ENCODE measurements around the gene PWP2.
"Not testable (repeated sequence)": the region's sequence is repeated elsewhere in the genome, so short reads cannot be mapped to it uniquely, and the experiment has no call there.

Gene PWP2

GRCh38 chr21:44138039-44138438, 30.8 kb downstream of the PWP2 start:
- not testable (repeated sequence) for H3K4me2 ChIP-seq (ENCODE audit: low read length); H3K36me3 ChIP-seq (replicated peaks; ENCODE audit: low read depth, low read length); H3K27ac ChIP-seq (ENCODE audit: low read length); H4K20me1 ChIP-seq (ENCODE audit: insufficient read depth, low read length); H3K9me3 ChIP-seq (ENCODE audit: insufficient read depth, low read length); H3K79me2 ChIP-seq (ENCODE audit: low read length); H3K27me3 ChIP-seq (ENCODE audit: low read depth, low read length); H3K9ac ChIP-seq (ENCODE audit: low read length); H3K4me3 ChIP-seq (ENCODE audit: low read length); H2AFZ ChIP-seq (ENCODE audit: low read depth, low read length); H3K4me1 ChIP-seq (ENCODE audit: low read length)

- not testable (repeated sequence) for H3K9me3 ChIP-seq (ENCODE audit: insufficient read depth, low read length); H4K20me1 ChIP-seq (ENCODE audit: insufficient read depth, low read length); H3K4me1 ChIP-seq (ENCODE audit: low read length); H3K27me3 ChIP-seq (ENCODE audit: low read depth, low read length); H3K27ac ChIP-seq (ENCODE audit: low read length); H2AFZ ChIP-seq (ENCODE audit: low read depth, low read length); H3K36me3 ChIP-seq (replicated peaks; ENCODE audit: low read depth, low read length); H3K4me3 ChIP-seq (ENCODE audit: low read length); H3K79me2 ChIP-seq (ENCODE audit: low read length); H3K9ac ChIP-seq (ENCODE audit: low read length); H3K4me2 ChIP-seq (ENCODE audit: low read length)
Observed at GRCh38 chr21:44139787-44140551, 32.8 kb downstream of the PWP2 start.

- not testable (repeated sequence) for H3K4me1 ChIP-seq (ENCODE audit: low read length); H3K27ac ChIP-seq (ENCODE audit: low read length); H4K20me1 ChIP-seq (ENCODE audit: insufficient read depth, low read length); H3K4me3 ChIP-seq (ENCODE audit: low read length); H3K9ac ChIP-seq (ENCODE audit: low read length); H3K27me3 ChIP-seq (ENCODE audit: low read depth, low read length); H2AFZ ChIP-seq (ENCODE audit: low read depth, low read length); H3K79me2 ChIP-seq (ENCODE audit: low read length); H3K36me3 ChIP-seq (replicated peaks; ENCODE audit: low read depth, low read length); H3K9me3 ChIP-seq (ENCODE audit: insufficient read depth, low read length); H3K4me2 ChIP-seq (ENCODE audit: low read length)
Observed at GRCh38 chr21:44140552-44140932, 33.3 kb downstream of the PWP2 start.

GRCh38 chr21:44142470-44142869, 35.3 kb downstream of the PWP2 start:
- not testable (repeated sequence) for H2AFZ ChIP-seq (ENCODE audit: low read depth, low read length); H3K4me1 ChIP-seq (ENCODE audit: low read length); H3K27me3 ChIP-seq (ENCODE audit: low read depth, low read length); H4K20me1 ChIP-seq (ENCODE audit: insufficient read depth, low read length); H3K9me3 ChIP-seq (ENCODE audit: insufficient read depth, low read length); H3K9ac ChIP-seq (ENCODE audit: low read length); H3K79me2 ChIP-seq (ENCODE audit: low read length); H3K4me3 ChIP-seq (ENCODE audit: low read length); H3K27ac ChIP-seq (ENCODE audit: low read length); H3K4me2 ChIP-seq (ENCODE audit: low read length); H3K36me3 ChIP-seq (replicated peaks; ENCODE audit: low read depth, low read length)

- not testable (repeated sequence) for H3K27ac ChIP-seq (ENCODE audit: low read length); H3K4me1 ChIP-seq (ENCODE audit: low read length); H3K79me2 ChIP-seq (ENCODE audit: low read length); H3K4me2 ChIP-seq (ENCODE audit: low read length); H3K9me3 ChIP-seq (ENCODE audit: insufficient read depth, low read length); H3K9ac ChIP-seq (ENCODE audit: low read length); H3K36me3 ChIP-seq (replicated peaks; ENCODE audit: low read depth, low read length); H3K4me3 ChIP-seq (ENCODE audit: low read length); H4K20me1 ChIP-seq (ENCODE audit: insufficient read depth, low read length); H3K27me3 ChIP-seq (ENCODE audit: low read depth, low read length); H2AFZ ChIP-seq (ENCODE audit: low read depth, low read length)
Observed at GRCh38 chr21:44143380-44143779, 36.2 kb downstream of the PWP2 start.

- H3K27me3 ChIP-seq (ENCODE audit: low read depth, low read length); H3K27ac ChIP-seq (ENCODE audit: low read length); H3K4me2 ChIP-seq (ENCODE audit: low read length): not testable (repeated sequence)
Observed at GRCh38 chr21:44143996-44144395, 36.8 kb downstream of the PWP2 start.

GRCh38 chr21:44144784-44145602, 37.8 kb downstream of the PWP2 start:
- H3K4me2 ChIP-seq (ENCODE audit: low read length); H3K9me3 ChIP-seq (ENCODE audit: insufficient read depth, low read length); H3K4me1 ChIP-seq (ENCODE audit: low read length); H3K27me3 ChIP-seq (ENCODE audit: low read depth, low read length); H3K79me2 ChIP-seq (ENCODE audit: low read length); H3K9ac ChIP-seq (ENCODE audit: low read length); H3K27ac ChIP-seq (ENCODE audit: low read length); H3K4me3 ChIP-seq (ENCODE audit: low read length); H4K20me1 ChIP-seq (ENCODE audit: insufficient read depth, low read length); H3K36me3 ChIP-seq (replicated peaks; ENCODE audit: low read depth, low read length); H2AFZ ChIP-seq (ENCODE audit: low read depth, low read length): not testable (repeated sequence)

More at GRCh38 chr21:44143996-44144395, 36.8 kb downstream of the PWP2 start:
- H3K4me3 ChIP-seq (ENCODE audit: low read length); H3K36me3 ChIP-seq (replicated peaks; ENCODE audit: low read depth, low read length); H3K4me1 ChIP-seq (ENCODE audit: low read length); H2AFZ ChIP-seq (ENCODE audit: low read depth, low read length); H3K79me2 ChIP-seq (ENCODE audit: low read length); H3K9me3 ChIP-seq (ENCODE audit: insufficient read depth, low read length); H4K20me1 ChIP-seq (ENCODE audit: insufficient read depth, low read length); H3K9ac ChIP-seq (ENCODE audit: low read length): not testable (repeated sequence)

- H4K20me1 ChIP-seq (ENCODE audit: insufficient read depth, low read length); H3K27me3 ChIP-seq (ENCODE audit: low read depth, low read length); H2AFZ ChIP-seq (ENCODE audit: low read depth, low read length); H3K4me3 ChIP-seq (ENCODE audit: low read length); H3K79me2 ChIP-seq (ENCODE audit: low read length); H3K27ac ChIP-seq (ENCODE audit: low read length); H3K4me1 ChIP-seq (ENCODE audit: low read length); H3K9ac ChIP-seq (ENCODE audit: low read length); H3K4me2 ChIP-seq (ENCODE audit: low read length); H3K36me3 ChIP-seq (replicated peaks; ENCODE audit: low read depth, low read length); H3K9me3 ChIP-seq (ENCODE audit: insufficient read depth, low read length): not testable (repeated sequence)
Observed at GRCh38 chr21:44145616-44146015, 38.4 kb downstream of the PWP2 start.

GRCh38 chr21:44147108-44147507, 39.9 kb downstream of the PWP2 start:
- H3K9me3 ChIP-seq (ENCODE audit: insufficient read depth, low read length); H2AFZ ChIP-seq (ENCODE audit: low read depth, low read length); H3K79me2 ChIP-seq (ENCODE audit: low read length); H3K27me3 ChIP-seq (ENCODE audit: low read depth, low read length); H3K4me2 ChIP-seq (ENCODE audit: low read length); H3K4me3 ChIP-seq (ENCODE audit: low read length); H4K20me1 ChIP-seq (ENCODE audit: insufficient read depth, low read length); H3K9ac ChIP-seq (ENCODE audit: low read length); H3K36me3 ChIP-seq (replicated peaks; ENCODE audit: low read depth, low read length); H3K27ac ChIP-seq (ENCODE audit: low read length); H3K4me1 ChIP-seq (ENCODE audit: low read length): not testable (repeated sequence)
